Neuronal stem cell (in vitro differentiated cells): ENCODE results near the gene SLC28A3.

Experiments used
- DNase-seq: peaks from one replicate; pipeline ENCODE4 v3.0.0-alpha.2; 2013; ENCODE audit warnings: low spot score
- H2AFZ ChIP-seq: one replicate; pipeline ENCODE4 v1.6.1; 2013; ENCODE audit warnings: mild to moderate bottlenecking, low read length, inconsistent platforms
- H2AK5ac ChIP-seq: 2 replicates; pipeline ENCODE4 v1.6.1; 2013; ENCODE audit warnings: low read depth, mild to moderate bottlenecking, inconsistent platforms, low read length, moderate library complexity, mixed read lengths
- H2BK120ac ChIP-seq: 2 replicates; pipeline ENCODE4 v1.6.1; 2013; ENCODE audit warnings: low read depth, mild to moderate bottlenecking, inconsistent platforms, low read length, moderate library complexity, mixed read lengths
- H2BK12ac ChIP-seq: one replicate; pipeline ENCODE4 v1.6.1; 2013; ENCODE audit warnings: low read length, inconsistent platforms
- H2BK15ac ChIP-seq: 2 replicates; pipeline ENCODE4 v1.6.1; 2013; ENCODE audit warnings: mild to moderate bottlenecking, low read length, inconsistent platforms, mixed read lengths
- H2BK5ac ChIP-seq: one replicate; pipeline ENCODE4 v1.6.1; 2013; ENCODE audit warnings: inconsistent platforms, mild to moderate bottlenecking, low read length, moderate library complexity
- H3K14ac ChIP-seq: one replicate; pipeline ENCODE4 v1.6.1; 2013; ENCODE audit warnings: low read length, inconsistent platforms
- H3K18ac ChIP-seq: 2 replicates; pipeline ENCODE4 v1.6.1; 2013; ENCODE audit warnings: low read length, inconsistent platforms
- H3K23ac ChIP-seq: 2 replicates; pipeline ENCODE4 v1.6.1; 2013; ENCODE audit warnings: low read depth, mild to moderate bottlenecking, mixed read lengths, low read length, inconsistent platforms; ENCODE audit not compliant: poor library complexity
- H3K27ac ChIP-seq: replicated peaks from 3 replicates; pipeline ENCODE4 v1.5.1; 2013; ENCODE audit warnings: low read length, inconsistent platforms
- H3K27me3 ChIP-seq, 3 experiments: 2 replicates each; pipeline ENCODE4 v1.6.1; 2013; ENCODE audit warnings: low read length in 3 of 3, mild to moderate bottlenecking in 2 of 3, inconsistent platforms in 1 of 3, low read depth in 1 of 3, mixed read lengths in 1 of 3, moderate library complexity in 1 of 3; ENCODE audit not compliant: control insufficient read depth in 3 of 3, insufficient read depth in 3 of 3
- H3K36me3 ChIP-seq, 2 donors: replicated peaks in 1 of 2; 2 replicates each; pipeline ENCODE4 v1.6.1; 2013; ENCODE audit warnings: low read length in 2 of 2; ENCODE audit not compliant: control insufficient read depth in 2 of 2, insufficient read depth in 2 of 2
- H3K4ac ChIP-seq: 2 replicates; pipeline ENCODE4 v1.6.1; 2013; ENCODE audit warnings: inconsistent platforms, mild to moderate bottlenecking, low read length, moderate library complexity
- H3K4me1 ChIP-seq, 2 donors: 1 replicate in 1 of 2; 2 replicates in 1 of 2; pipeline ENCODE4 v1.6.1; 2013; ENCODE audit warnings: low read length in 2 of 2, low read depth in 1 of 2; ENCODE audit not compliant: control insufficient read depth in 2 of 2, insufficient read depth in 1 of 2
- H3K4me2 ChIP-seq: one replicate; pipeline ENCODE4 v1.6.1; 2013; ENCODE audit warnings: mild to moderate bottlenecking, low read length, inconsistent platforms; ENCODE audit not compliant: insufficient read depth, poor library complexity, severe bottlenecking
- H3K4me3 ChIP-seq, 2 donors: 2 replicates each; pipeline ENCODE4 v1.5.1; 2013; ENCODE audit warnings: low read length in 2 of 2, mild to moderate bottlenecking in 2 of 2, inconsistent platforms in 1 of 2, moderate library complexity in 1 of 2
- H3K79me1 ChIP-seq: one replicate; pipeline ENCODE4 v1.6.1; 2013; ENCODE audit warnings: low read depth, mild to moderate bottlenecking, inconsistent platforms, low read length, moderate library complexity
- H3K9ac ChIP-seq: one replicate; pipeline ENCODE4 v1.6.1; 2013; ENCODE audit warnings: mild to moderate bottlenecking, low read depth, low read length, inconsistent platforms; ENCODE audit not compliant: poor library complexity
- H3K9me3 ChIP-seq, 2 donors: replicated peaks in 1 of 2; 2 replicates each; pipeline versions ENCODE3 to v1.6.1; 2013; ENCODE audit warnings: low read length in 2 of 2, mild to moderate bottlenecking in 2 of 2, inconsistent platforms in 1 of 2, low read depth in 1 of 2, mixed read lengths in 1 of 2, moderate library complexity in 1 of 2; ENCODE audit not compliant: control insufficient read depth in 2 of 2, insufficient read depth in 1 of 2
- H4K8ac ChIP-seq: one replicate; pipeline ENCODE4 v1.6.1; 2013; ENCODE audit warnings: low read depth, mild to moderate bottlenecking, inconsistent platforms, low read length, moderate library complexity
- H4K91ac ChIP-seq: one replicate; pipeline ENCODE4 v1.6.1; 2013; ENCODE audit warnings: low read length, low read depth, mild to moderate bottlenecking, inconsistent platforms; ENCODE audit not compliant: poor library complexity
- WGBS, 2 donors: extraction: QIAGEN DNeasy Blood & Tissue Kit; methylation state at CpG; one replicate each; pipeline ENCODE4 v1.1.7; 2013; ENCODE audit warnings: missing lambda C conversion rate in 2 of 2, mixed read lengths in 1 of 2; ENCODE audit not compliant: insufficient read length in 2 of 2, insufficient replicate concordance in 1 of 2; ENCODE audit errors: extremely low coverage in 2 of 2; 5-methylcytosine and 5-hydroxymethylcytosine counted together

SLC28A3 gene

GRCh38 chr9:84278130-84278529, 62.4 kb downstream of the SLC28A3 start:
- Histone ChIP-seq H2BK5ac (no peak overlapping the region), H2AK5ac (no peak overlapping the region), H4K8ac (no peak overlapping the region), H3K36me3 (no peaks in the 10 kb centered on the region), H3K4me3 (no peak overlapping the region), H2BK12ac (no peak overlapping the region), H3K18ac (no peak overlapping the region), H4K91ac (no peak overlapping the region), H3K79me1 (no peaks in the 10 kb centered on the region), H3K27ac (no peak overlapping the region), H3K14ac (no peak overlapping the region), H3K9me3 (no peaks in the 10 kb centered on the region), H3K23ac (no peak overlapping the region), H3K4me1 (peaks cover 0 to 2% of the 10 kb centered on the region in 2 donors), H3K4ac (no peak overlapping the region), H2BK120ac (no peak overlapping the region), H3K9ac (no peak overlapping the region), H2AFZ (no peak overlapping the region), H3K4me2 (no peak overlapping the region), H2BK15ac (no peak overlapping the region), H3K27me3 (peaks cover 0 to 2% (median 0%) of the 10 kb centered on the region in 3 experiments)
- DNase-seq: no peak
- WGBS, 2 donors: no CpG with 5 or more reads among the region's 1 CpG

- Histone ChIP-seq H2BK5ac (no peak overlapping the region), H4K8ac (no peak overlapping the region), H3K36me3 (no peaks in the 10 kb centered on the region), H3K79me1 (no peaks in the 10 kb centered on the region), H3K18ac (no peak overlapping the region), H3K9ac (no peak overlapping the region), H2AFZ (no peak overlapping the region), H3K4me2 (no peak overlapping the region), H3K14ac (no peak overlapping the region), H3K4me3 (no peak overlapping the region), H3K27me3 (peaks cover 0 to 7% (median 0%) of the 10 kb centered on the region in 3 experiments), H2BK120ac (no peak overlapping the region), H3K23ac (no peak overlapping the region), H2BK12ac (no peak overlapping the region), H3K4me1 (peaks cover 0 to 2% of the 10 kb centered on the region in 2 donors), H4K91ac (no peak overlapping the region), H3K4ac (no peak overlapping the region), H2AK5ac (no peak overlapping the region), H3K27ac (no peak overlapping the region), H2BK15ac (no peak overlapping the region), H3K9me3 (no peaks in the 10 kb centered on the region)
- DNase-seq: no peak
- WGBS, 2 donors: no CpG with 5 or more reads among the region's 3 CpGs
Measured at GRCh38 chr9:84277646-84278045, 62.9 kb downstream of the SLC28A3 start.

GRCh38 chr9:84276741-84277140, 63.8 kb downstream of the SLC28A3 start:
- no CpG with 5 or more reads among the region's 3 CpGs for WGBS, 2 donors
- H2AFZ ChIP-seq: no peak overlapping the region
- H3K14ac ChIP-seq: no peak overlapping the region
- peaks cover 0 to 3% of the 10 kb centered on the region in 2 donors for H3K4me1 ChIP-seq
- H3K4me2 ChIP-seq: no peak overlapping the region
- no peak overlapping the region for H2BK5ac ChIP-seq
- no peak overlapping the region for H4K8ac ChIP-seq
- H4K91ac ChIP-seq: no peak overlapping the region
- no peak overlapping the region for H3K23ac ChIP-seq
- no peak overlapping the region for H2AK5ac ChIP-seq
- H2BK120ac ChIP-seq: no peak overlapping the region
- no peaks in the 10 kb centered on the region for H3K36me3 ChIP-seq
- H3K18ac ChIP-seq: no peak overlapping the region
- H3K4me3 ChIP-seq: no peak overlapping the region
- H2BK12ac ChIP-seq: no peak overlapping the region
- DNase-seq: no peak
- peaks cover 0 to 16% (median 2%) of the 10 kb centered on the region in 3 experiments for H3K27me3 ChIP-seq
- H3K79me1 ChIP-seq: no peaks in the 10 kb centered on the region
- H3K9ac ChIP-seq: no peak overlapping the region
- H3K9me3 ChIP-seq: no peaks in the 10 kb centered on the region
- no peak overlapping the region for H3K27ac ChIP-seq
- no peak overlapping the region for H3K4ac ChIP-seq
- no peak overlapping the region for H2BK15ac ChIP-seq

- H3K18ac ChIP-seq: no peak overlapping the region
- H2BK5ac ChIP-seq: no peak overlapping the region
- WGBS, 2 donors: no CpG with 5 or more reads among the region's 19 CpGs
- no peak overlapping the region for H2BK15ac ChIP-seq
- H3K4me1 ChIP-seq: peaks cover 5 to 6% of the 10 kb centered on the region in 2 donors
- no peak overlapping the region for H3K27ac ChIP-seq
- DNase-seq: no peak
- H3K79me1 ChIP-seq: no peaks in the 10 kb centered on the region
- no peak overlapping the region for H3K9ac ChIP-seq
- H3K36me3 ChIP-seq: no peaks in the 10 kb centered on the region
- peak overlapping the region; percentile 81 for H2AFZ ChIP-seq
- no peak overlapping the region for H2BK12ac ChIP-seq
- H3K4me3 ChIP-seq: peak overlapping the region in 1 of 2 donors; percentile 14
- no peak overlapping the region for H3K4me2 ChIP-seq
- H3K14ac ChIP-seq: no peak overlapping the region
- H4K91ac ChIP-seq: no peak overlapping the region
- H3K4ac ChIP-seq: no peak overlapping the region
- no peak overlapping the region for H4K8ac ChIP-seq
- peaks cover 0 to 26% (median 2%) of the 10 kb centered on the region in 3 experiments for H3K27me3 ChIP-seq
- no peak overlapping the region for H3K23ac ChIP-seq
- H3K9me3 ChIP-seq: no peaks in the 10 kb centered on the region
- H2AK5ac ChIP-seq: no peak overlapping the region
- H2BK120ac ChIP-seq: no peak overlapping the region
Measured at GRCh38 chr9:84271921-84272556, 68.5 kb downstream of the SLC28A3 start.
